ENCODE results near the gene BTN3A1. TPM values are rescaled to one million over a fixed set of nuclear protein-coding genes. Genes with fewer than 3 reads are reported as not detected.
"Not testable (repeated sequence)": the region's sequence is repeated elsewhere in the genome, so short reads cannot be mapped to it uniquely, and the experiment has no call there.

Gene BTN3A1
- total RNA-seq, 1 donor from 2014 or later: 61.7 TPM

- H3K27me3 Mint-ChIP-seq: no peaks in the 10 kb centered on the region
- POLR2A ChIA-PET: interaction anchor here (0.6 to 1.0 kb wide), 2 partner anchors 19 to 86 kb away, joined by 3 read pairs; no protein-coding TSS in a partner anchor
- no peaks in the 10 kb centered on the region for H3K4me1 Mint-ChIP-seq
- no peak overlapping the region for H3K4me3 Mint-ChIP-seq
- H3K27ac Mint-ChIP-seq: no peak overlapping the region
- no peaks in the 10 kb centered on the region for H3K9me3 Mint-ChIP-seq
- no peak for DNase-seq
- H3K36me3 Mint-ChIP-seq (ENCODE audit: low read depth): peaks cover 13% of the 10 kb centered on the region
- TF ChIP-seq CTCF (IDR thresholded peaks at IDR 0.05): no peak
- no peak for ATAC-seq (ENCODE audit: low read depth)
- CTCF ChIA-PET: no interaction called here
- intact Hi-C loops (cut with micrococcal nuclease): no loop called here
These were observed 25.4 kb downstream of the BTN3A1 start for GRCh38 chr6:26427451-26427809.

DNA sequence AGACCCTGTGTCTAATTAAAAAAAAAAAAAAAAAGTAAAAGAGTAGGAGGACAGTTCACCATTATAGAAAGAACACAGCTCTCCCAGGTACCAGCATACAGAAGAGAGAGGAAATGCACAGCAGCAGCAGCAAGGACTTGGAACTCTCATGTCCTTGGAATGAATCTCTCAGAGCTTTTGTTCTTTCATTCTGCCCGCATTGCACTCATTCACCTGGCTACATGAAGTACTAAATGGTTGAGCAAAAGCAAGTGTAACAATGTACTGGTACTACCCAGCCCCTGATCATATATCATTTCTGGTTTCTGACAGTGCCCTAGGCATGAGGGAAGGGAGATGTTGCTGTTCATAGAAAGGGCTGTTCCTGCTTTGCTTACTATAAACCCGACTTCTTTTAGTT lies 26.1 kb downstream of the BTN3A1 start:
- POLR2A ChIA-PET: no interaction called here
- no peaks in the 10 kb centered on the region for H3K9me3 Mint-ChIP-seq
- intact Hi-C loops (cut with micrococcal nuclease): no loop called here
- CTCF ChIA-PET: no interaction called here
- DNase-seq (no peak), ATAC-seq (ENCODE audit: low read depth) (no peak)
- H3K27me3 Mint-ChIP-seq: no peaks in the 10 kb centered on the region
- H3K27ac Mint-ChIP-seq: no peak overlapping the region
- no peak overlapping the region for H3K4me3 Mint-ChIP-seq
- H3K36me3 Mint-ChIP-seq (ENCODE audit: low read depth): peaks cover 13% of the 10 kb centered on the region
- TF ChIP-seq CTCF (IDR thresholded peaks at IDR 0.05): no peak
- no peaks in the 10 kb centered on the region for H3K4me1 Mint-ChIP-seq

DNA sequence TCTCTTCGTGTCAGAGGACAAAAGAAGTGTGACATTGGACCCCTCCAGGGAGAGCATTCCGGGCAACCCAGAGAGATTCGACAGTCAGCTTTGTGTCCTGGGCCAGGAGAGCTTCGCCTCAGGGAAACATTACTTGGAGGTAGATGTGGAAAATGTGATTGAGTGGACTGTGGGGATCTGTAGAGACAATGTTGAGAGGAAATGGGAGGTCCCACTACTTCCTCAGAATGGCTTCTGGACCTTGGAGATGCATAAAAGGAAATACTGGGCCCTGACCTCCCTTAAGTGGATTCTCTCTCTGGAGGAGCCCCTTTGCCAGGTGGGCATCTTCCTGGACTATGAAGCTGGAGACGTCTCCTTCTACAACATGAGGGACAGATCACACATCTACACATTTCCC lies 28.7 kb downstream of the BTN3A1 start:
- no peak overlapping the region for H3K4me3 Mint-ChIP-seq
- POLR2A ChIA-PET: interaction anchor here (1.2 kb wide), 1 partner anchor 38 kb away, joined by 3 read pairs; no protein-coding TSS in a partner anchor
- no peak for DNase-seq
- H3K27ac Mint-ChIP-seq: no peak overlapping the region
- no peak for TF ChIP-seq CTCF (IDR thresholded peaks at IDR 0.05)
- peaks cover 22% of the 10 kb centered on the region for H3K36me3 Mint-ChIP-seq (ENCODE audit: low read depth)
- H3K9me3 Mint-ChIP-seq: peaks cover 9% of the 10 kb centered on the region
- intact Hi-C loops (cut with micrococcal nuclease): no loop called here
- no peaks in the 10 kb centered on the region for H3K27me3 Mint-ChIP-seq
- ATAC-seq (ENCODE audit: low read depth): no peak
- CTCF ChIA-PET: no interaction called here
- no peaks in the 10 kb centered on the region for H3K4me1 Mint-ChIP-seq

DNA sequence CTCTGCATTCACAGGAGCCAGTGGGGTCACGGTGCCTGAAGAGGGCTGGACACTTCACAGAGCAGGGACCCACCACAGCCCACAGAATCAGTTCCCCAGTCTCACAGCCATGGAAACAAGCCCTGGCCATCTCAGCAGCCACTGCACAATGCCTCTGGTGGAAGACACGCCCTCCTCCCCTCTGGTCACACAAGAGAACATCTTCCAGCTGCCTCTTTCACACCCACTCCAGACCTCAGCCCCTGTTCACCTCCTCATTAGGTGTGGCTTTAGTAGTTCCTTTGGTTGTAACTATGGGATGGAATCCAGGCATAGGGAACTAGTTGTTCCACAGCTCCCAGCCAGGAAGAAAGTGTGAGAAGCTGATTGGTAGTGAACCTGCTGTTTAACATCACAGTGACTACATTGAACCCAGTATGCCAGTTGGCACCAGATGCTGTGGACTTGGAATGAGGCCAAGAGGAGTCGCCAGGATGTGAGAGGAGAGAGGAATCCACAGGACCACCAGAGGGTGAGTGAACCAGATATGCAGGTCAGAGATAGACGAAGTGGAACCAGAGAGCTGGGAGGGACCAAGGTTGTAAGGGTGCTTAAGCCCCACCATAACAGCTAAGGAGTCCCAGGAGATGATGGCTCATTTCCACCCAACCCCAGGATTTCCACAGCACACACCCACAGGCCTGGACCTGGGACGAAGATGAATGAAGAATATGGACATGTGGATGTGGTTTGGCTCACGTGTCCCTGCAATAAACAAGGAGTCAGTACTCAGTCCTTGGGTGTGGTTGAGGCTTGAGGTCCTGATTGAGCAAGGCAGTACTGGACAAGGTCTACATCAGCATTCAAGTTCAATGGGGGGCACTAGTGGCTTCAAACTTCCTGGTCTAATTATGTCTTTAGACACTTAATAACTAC lies 29.4 kb downstream of the BTN3A1 start:
- ChIA-PET CTCF (no interaction called here), POLR2A (interaction anchor here (1.2 kb wide), 1 partner anchor 37 kb away, joined by 3 read pairs; no protein-coding TSS in a partner anchor)
- Mint-ChIP-seq H3K27ac (no peak overlapping the region), H3K27me3 (no peaks in the 10 kb centered on the region), H3K36me3 (ENCODE audit: low read depth) (peaks cover 22% of the 10 kb centered on the region), H3K9me3 (peaks cover 9% of the 10 kb centered on the region), H3K4me3 (no peak overlapping the region), H3K4me1 (no peaks in the 10 kb centered on the region)
- intact Hi-C loops (cut with micrococcal nuclease): no loop called here
- ATAC-seq (ENCODE audit: low read depth) (no peak), DNase-seq (no peak)
- TF ChIP-seq CTCF (IDR thresholded peaks at IDR 0.05): no peak

DNA sequence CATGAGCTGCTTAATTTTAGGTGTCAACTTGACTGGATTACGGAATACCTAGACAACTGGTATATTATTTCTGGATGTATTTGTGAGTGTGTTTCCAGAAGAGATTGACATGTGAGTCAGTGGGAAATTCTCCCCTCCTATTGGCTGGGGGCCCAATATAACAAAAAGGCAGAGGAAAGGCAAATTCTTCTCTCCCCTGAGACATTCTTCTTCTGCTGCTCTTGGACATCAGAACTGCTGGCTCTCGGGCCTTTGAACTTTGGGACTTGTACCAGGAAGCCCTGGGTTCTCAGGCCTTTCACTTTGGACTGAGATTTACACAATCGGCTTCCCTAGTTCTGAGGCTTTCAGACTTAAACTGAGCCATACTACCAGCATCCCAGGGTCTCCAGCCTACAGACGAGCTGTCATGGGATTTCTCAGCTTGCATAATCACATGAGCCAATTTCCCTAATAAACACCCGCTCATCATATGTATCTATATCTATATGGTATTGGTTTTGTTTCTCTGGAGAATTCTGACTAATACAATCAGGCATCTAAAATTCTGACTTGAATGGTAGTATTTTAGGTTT lies 30.6 kb downstream of the BTN3A1 start:
- DNase-seq (no peak), ATAC-seq (ENCODE audit: low read depth) (no peak)
- Mint-ChIP-seq H3K4me1 (no peaks in the 10 kb centered on the region), H3K27ac (no peak overlapping the region), H3K27me3 (no peaks in the 10 kb centered on the region), H3K4me3 (no peak overlapping the region), H3K36me3 (ENCODE audit: low read depth) (peaks cover 22% of the 10 kb centered on the region), H3K9me3 (peaks cover 9% of the 10 kb centered on the region)
- ChIA-PET POLR2A (no interaction called here), CTCF (no interaction called here)
- TF ChIP-seq CTCF (IDR thresholded peaks at IDR 0.05): no peak
- intact Hi-C loops (cut with micrococcal nuclease): no loop called here

- H3K27ac Mint-ChIP-seq; ATAC-seq (ENCODE audit: low read depth); POLR2A ChIA-PET: not testable (repeated sequence)
These were observed 31.6 kb downstream of the BTN3A1 start for GRCh38 chr6:26433680-26434079.

More at GRCh38 chr6:26433680-26434079, 31.6 kb downstream of the BTN3A1 start:
- H3K4me1 Mint-ChIP-seq; H3K4me3 Mint-ChIP-seq; CTCF ChIA-PET; DNase-seq; H3K27me3 Mint-ChIP-seq; intact Hi-C loops (cut with micrococcal nuclease); H3K9me3 Mint-ChIP-seq: not testable (repeated sequence)
- peaks cover 18% of the 10 kb centered on the region for H3K36me3 Mint-ChIP-seq (ENCODE audit: low read depth)
